Hepatocyte (in vitro differentiated cells): ENCODE measurements around the gene SETD5.

Experiments
- CTCF ChIP-seq: fragments of 200-600 bp; sonication (generic); IDR thresholded peaks from 2 replicates; pipeline ENCODE4 v1.5.1; 2016; ENCODE audit warnings: antibody characterized with exemption, mild to moderate bottlenecking; ENCODE audit not compliant: poor library complexity
- EZH2 ChIP-seq: fragments of 200-600 bp; sonication (generic); IDR thresholded peaks from 2 replicates; pipeline ENCODE4 v1.6.1; 2016; ENCODE audit warnings: antibody characterized with exemption, mild to moderate bottlenecking, borderline replicate concordance

DNA sequence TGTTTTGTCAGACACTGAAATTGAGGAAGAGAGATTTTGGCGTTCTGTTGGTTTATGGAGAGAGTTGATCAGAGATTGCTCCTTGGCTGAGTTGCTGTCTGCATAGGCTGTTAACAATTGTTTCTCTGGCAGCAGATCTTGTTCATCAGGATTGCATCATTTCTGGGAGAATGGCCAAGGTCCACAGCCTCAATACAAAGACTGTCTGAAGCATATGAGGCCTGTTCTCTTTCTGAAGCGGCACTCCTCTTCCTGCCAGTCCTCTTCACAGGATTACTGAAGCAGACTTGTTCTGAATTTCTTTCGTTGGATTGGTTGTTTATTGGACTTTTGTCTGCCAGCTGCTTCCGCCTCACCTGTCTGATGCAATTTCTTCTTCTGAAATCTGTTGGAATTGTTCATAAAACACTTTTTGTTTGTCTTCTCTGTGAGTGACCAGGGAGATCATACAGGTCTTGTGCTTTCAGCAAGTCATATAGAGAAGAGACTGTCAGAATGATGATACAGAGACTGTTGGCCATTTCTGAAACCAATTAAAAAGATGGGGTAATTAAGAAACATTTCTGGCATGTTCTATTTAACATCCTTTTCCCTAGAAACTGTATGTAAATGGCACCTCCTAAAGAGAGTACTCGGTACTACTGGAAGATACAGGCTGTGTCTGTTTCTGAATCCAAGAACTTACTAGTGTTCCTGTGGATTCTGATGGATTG lies 25.5 kb downstream of the SETD5 start:
- TF ChIP-seq EZH2 (no peak), CTCF (peak; percentile 64)
